Left colon (tissue), 2 donors: ENCODE results near the gene SEC23A. TPM values are rescaled to one million over a fixed set of nuclear protein-coding genes. Genes with fewer than 3 reads are reported as not detected.
"Not testable (repeated sequence)": the region's sequence is repeated elsewhere in the genome, so short reads cannot be mapped to it uniquely, and the experiment has no call there.

Experiments
- ATAC-seq: fragments of 200-7000 bp; cut with Tn5 transposase; one replicate; pipeline ENCODE4 v1.9.1; 2020; ENCODE audit warnings: mild to moderate bottlenecking, moderate library complexity
- DNase-seq, 2 donors: peaks; one replicate each; pipeline ENCODE4 v3.0.0-alpha.2; 2020
- intact Hi-C, 2 donors: fragments of 100-400 bp; cut with DNase I in 1 of 2; cut with micrococcal nuclease in 1 of 2; formaldehyde crosslinking; loops; one replicate each; pipeline versions ENCODE4 v1.11.2 to v1.14.0; 2022; cut with DNase I, micrococcal nuclease
- long read RNA-seq: library from polyadenylated mRNA; unstranded; transcript quantifications from one replicate; pipeline ENCODE4 v2.0.0, GENCODE V29; 2021
- total RNA-seq, 2 donors: library from RNA; stranded (reverse); fragmentation: NEBNext Ultra II Directional; extraction: Animal tissue kit (Norgen Biotek cat#: 25700); gene quantifications; one replicate each; pipeline ENCODE4 v1.2.1, GENCODE V29; 2021
- donor health status: DM: no; HTN: no; CAD: no.
- donor health status: DM: yes; HTN: yes; CAD: no.

SEC23A gene
- total RNA-seq: 100 to 1,000 TPM; 111 to 121 TPM
- long read RNA-seq, full-length matches to known transcripts: 128 of 161 reads
- long read RNA-seq, partial matches to known transcripts: 20 of 161 reads
- long read RNA-seq, other reads (novel, unspliced or antisense): 13 of 161 reads

DNA sequence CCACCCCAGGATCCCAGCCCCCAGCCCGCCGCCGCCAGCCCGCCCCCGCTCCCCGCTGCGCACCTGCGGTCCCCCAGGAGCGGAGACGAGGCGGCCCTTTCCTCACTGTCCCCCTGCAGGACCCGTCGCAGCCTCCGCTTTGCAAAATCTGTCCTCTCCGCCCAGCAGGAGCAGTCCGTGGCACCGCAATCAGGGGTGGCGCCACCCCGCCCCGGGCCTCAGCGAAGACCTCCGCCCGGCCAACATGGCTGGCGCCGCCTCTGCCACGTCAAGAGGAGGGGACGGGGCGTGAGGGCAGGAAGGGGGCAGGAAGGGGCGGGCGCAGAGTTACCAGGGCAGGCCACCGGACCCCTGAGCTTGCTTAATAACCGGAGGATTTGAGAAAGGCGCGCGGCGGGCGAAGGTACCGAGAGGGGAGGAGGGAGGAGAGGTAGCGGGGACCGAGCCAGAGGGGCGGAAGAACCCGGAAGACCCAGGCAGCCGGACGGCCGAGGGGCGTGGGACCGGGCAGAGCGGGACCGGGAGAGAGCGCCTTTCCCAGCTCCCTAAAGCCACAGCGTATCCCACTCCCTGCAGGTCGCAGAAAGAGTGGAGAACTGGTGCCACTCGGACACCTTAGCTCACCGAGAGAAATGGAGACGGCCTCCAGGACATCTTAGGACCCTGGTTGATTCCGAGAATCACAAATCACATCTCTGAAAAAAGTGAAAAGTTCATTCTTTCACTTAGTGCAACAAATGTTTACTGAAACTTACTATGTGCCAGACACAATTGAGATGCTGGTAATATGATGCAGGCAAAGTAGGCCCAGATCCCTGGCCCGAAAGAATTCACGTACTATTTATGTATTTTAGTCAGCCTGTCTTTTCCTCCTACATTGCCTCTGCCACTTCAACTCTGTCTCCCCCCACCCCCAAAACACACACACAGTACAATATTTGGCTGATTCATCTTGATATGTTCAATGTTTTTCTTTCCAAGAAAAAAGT lies at the start of gene SEC23A:
TSS of gene SEC23A (minus strand) at position 267 of the 989 bp plus-strand sequence. CDS start 7,117 bp downstream, outside the sequence.
- intact Hi-C loops: loop anchor here in 1 of 2 donors (5.0 to 10.0 kb wide), 2 partner anchors 69 to 162 kb away; partner anchors contain the start of gene TRAPPC6B
- DNase-seq: peak; percentile 94 to 95
- ATAC-seq: peak; percentile 88

DNA sequence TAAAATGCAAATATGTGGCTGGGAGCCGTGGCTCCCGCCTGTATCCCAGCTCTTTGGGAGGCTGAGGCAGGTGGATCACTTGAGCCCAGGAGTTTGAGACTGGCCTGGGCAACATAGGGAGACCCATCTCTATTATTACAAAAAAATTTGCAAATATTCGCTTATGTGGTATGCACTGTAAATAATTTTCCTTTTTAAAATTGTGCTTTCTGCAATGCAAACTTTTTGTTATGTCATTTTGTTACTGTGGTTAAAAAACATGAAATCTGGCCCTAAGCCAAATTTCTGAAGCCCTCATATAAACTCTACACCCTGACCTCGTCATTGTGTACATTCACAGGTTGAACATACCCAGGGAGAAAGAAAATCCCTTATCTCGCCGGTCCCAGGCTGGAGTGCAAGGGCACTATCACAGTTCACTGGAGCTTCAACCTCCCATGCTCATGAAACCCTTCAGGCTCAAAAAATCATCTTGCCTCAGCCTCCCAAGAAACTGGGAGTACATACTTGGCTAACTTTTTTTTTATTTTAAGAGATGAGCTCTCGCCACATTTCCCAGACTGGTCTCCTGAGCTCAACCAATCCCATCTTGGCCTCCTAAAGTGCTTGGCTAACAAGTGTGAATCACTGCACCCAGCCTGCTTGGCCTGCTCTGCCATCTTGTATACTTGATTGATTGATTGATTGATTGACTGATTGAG lies 42.4 kb upstream of the SEC23A start:
- intact Hi-C loops: no loop called here
- no peak for DNase-seq
- ATAC-seq: peak; percentile 53

DNA sequence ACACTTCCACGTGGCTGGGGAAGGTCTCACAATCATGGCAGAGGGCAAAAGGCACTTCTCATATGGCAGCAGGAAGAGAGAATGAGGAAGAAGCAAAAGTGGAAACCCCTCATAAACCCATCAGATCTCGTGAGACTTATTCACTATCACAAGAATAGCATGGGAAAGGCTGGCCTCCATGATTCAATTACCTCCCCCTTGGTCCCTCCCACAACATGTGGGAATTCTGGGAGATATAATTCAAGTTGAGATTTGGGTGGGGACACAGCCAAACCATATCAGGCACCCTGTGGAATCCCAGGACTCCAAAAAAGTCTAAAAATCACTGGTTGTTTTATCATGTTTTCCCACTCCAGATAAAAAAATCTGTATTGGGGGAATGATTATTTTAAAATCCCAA lies 40.2 kb upstream of the SEC23A start:
- DNase-seq, intact Hi-C loops, ATAC-seq: not testable (repeated sequence)

DNA sequence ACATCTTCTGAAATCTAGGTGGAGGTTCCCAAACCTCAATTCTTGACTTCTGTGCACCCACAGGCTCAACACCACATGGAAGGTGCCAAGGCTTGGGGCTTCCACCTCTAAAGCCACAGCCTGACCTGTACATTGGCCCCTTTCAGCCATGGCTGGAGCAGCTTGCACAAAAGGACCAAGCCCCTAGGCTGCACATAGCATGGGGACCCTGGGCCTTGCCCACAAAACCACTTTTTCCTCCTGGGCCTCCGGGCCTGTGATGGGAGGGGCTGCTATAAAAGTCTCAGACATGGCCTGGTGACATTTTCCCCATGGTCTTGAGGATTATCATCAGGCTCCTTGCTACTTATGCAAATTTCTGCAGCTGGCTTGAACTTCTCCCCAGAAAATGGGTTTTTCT lies 38.6 kb upstream of the SEC23A start:
- ATAC-seq, intact Hi-C loops, DNase-seq: not testable (repeated sequence)

DNA sequence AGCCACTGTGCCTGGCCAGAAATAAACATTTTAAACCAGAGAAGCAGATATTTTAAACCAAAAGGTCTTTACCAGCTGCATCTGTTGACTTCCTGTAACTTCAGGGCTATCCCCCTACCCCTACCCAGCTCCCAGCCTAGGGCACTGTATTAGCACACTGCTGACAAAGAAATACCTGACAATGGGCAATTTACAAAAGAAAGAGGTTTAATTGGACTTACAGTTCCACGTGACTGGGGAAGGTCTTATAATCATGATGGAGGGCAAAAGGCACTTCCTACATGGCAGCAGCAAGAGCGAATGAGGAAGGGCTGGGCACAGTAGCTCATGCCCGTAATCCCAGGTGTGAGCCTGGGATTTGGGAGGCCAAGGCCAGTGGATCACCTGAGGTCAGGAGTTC lies 37.1 kb upstream of the SEC23A start:
- DNase-seq (no peak), ATAC-seq (no peak)
- intact Hi-C loops: no loop called here

DNA sequence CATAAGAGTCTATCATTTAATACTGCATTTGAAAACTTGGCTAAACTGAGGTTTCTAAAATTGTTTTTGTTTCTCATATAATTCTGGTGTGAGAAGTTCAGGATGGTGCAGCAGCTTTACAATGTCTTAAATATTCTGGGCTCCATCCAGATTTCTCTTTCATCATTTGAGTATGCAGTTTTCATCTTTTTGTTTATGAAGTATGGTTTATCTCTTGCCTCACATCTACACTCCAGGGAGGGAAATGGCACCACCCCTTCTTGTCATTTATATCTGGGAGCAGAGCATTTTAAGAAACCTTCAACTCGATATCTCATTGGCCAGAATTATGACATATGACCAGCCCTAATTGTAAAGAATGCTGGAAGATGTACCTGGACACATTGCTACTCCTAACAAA lies 35.4 kb upstream of the SEC23A start:
- ATAC-seq (no peak), DNase-seq (no peak)
- intact Hi-C loops: no loop called here

DNA sequence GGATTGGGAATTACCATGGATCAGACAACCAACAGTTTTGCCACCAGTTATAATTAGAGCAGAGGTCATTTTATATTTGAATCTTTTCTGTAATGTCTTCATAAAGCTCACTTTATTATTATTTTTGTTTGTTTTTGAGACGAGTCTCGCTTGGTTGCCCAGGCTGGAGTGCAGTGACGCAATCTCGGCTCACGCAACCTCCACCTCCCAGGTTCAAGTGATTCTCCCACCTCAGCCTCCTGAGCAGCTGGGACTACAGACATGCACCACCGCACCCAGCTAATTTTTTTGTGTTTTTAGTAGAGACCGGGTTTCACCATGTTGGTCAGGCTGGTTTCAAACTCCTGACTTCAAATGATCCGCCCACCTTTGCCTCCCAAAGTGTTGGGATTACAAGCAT lies 34.8 kb upstream of the SEC23A start:
- DNase-seq, ATAC-seq, intact Hi-C loops: not testable (repeated sequence)

DNA sequence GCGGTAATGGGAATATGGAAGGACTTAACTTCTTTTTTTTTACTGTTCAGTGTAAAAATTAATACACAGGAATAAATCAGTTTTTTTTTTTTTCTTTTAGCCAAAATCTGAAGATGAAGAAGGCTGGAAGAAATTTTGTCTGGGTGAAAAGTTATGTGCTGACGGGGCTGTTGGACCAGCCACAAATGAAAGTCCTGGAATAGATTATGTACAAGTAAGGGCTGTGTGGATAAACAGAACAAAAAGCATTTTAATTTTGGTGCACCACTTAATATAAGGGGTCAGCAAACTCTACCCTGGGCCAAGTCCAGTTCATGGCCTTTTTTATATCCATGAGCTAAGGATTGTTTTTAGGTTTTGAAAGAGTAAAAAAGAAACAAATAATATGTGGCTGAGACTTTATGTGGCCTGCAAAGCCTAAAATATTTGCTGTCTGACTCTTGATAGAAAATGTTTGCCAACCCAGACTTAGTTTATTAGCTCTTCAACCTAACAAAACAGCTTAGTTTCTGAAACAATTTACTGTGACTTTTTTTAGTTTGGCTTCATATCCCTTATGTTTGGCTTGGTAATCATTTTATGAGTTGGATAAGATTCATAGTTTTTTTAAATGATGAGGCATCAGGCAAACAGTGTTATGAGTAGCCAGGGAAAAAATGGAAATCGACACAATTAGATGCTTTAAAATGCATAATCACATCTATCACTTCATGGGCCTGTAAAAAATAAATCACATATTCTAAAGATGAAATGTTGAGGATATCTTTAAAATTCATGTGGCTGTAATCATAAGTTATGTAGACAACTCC lies 19.5 kb upstream of the SEC23A start:
- intact Hi-C loops: no loop called here
- DNase-seq: no peak
- no peak for ATAC-seq

DNA sequence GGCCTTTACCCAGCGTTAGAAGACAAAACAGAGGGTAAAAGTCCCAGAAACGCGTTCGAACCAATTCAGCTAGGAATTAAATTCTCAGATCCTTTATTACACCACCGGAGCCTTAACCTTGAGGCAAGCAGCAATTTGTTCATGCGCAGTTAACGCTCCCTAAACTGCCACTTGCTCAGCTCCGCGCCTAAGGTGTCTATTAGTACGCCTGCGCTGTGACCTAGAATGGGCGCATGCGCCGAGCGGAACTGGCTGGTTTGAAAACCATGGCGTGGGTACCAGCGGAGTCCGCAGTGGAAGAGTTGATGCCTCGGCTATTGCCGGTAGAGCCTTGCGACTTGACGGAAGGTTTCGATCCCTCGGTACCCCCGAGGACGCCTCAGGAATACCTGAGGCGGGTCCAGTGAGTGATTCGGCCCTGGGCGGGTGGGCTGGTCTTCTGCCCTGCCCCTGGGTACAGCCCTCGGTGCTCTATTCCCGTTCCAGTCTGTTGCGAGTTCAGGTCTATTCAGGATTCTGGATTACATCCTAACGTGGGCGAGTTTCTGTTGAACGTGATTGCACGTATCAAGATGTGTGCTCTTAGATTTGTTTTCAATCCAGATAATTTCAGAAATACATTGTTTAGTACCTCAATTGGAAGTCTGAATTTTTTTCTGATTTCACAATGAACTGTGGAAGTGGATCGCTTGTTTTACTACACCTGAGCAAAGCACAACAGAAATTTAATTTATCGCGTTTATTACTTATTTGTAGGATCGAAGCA lies 11.2 kb upstream of the SEC23A start, which contains the start of gene GEMIN2:
TSS of gene GEMIN2 (plus strand) at position 251 of the 766 bp plus-strand sequence. CDS start at position 267, 16 bp downstream.
- intact Hi-C loops: no loop called here
- peak; percentile 94 for ATAC-seq
- peak; percentile 92 to 96 for DNase-seq

DNA sequence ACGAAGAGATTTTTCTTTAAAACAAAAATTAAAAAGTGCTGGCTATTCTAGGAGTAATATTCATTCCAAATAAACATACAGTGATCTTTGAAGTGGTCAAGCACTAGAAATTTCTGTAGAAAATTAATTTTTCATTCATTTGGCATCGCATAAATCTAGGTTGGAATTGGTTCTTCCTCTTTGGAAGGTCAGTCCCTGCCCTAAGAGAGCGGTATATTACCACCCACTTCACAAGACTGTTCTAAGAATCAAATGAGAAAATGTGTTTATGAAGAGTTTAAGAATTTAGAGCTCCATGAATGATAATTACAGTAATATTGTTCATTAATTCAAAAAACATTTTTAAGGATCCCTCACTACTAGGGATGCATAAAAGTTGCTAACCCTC lies 10.6 kb upstream of the SEC23A start:
- intact Hi-C loops: no loop called here
- DNase-seq (no peak), ATAC-seq (no peak)

DNA sequence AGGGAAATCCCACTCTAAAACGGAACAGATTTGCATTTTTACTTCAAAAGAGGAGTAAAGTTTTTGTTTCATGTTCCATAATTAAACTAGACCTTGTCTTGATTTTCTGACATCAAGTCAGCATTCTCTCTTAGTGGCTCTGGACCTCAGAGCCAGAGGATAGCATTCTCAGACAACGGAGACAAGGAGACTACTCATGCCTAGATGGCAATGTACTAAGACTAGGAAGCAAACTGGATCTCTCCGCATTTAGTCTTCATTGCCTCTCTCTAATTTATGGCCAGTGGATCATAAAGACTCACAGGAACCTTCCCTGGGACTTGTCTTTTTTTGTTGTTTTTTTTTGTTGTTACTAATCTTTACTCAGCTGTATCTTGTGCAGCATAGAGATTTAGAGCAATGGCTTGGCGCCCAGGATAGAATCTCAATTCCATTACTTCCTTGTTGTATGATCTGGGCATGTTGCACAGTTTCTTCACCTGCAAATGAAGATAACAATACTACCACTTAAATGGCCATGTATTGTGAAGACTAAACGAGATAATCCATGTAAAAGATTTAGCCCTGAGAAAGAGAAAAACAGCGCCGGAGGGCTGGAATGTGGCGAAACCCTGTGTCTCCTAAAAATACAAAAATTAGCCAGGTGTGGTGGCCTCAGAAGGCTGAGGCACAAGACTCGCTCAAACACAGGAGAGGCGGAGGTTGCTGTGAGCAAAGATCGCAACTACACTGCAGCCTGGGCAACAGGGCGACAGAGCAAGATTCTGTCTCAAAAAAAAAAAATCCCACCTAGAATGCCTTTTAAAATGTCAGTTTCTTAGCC lies 7.1 kb upstream of the SEC23A start:
- ATAC-seq (peak; percentile 65), DNase-seq (no peak)
- intact Hi-C loops: loop anchor here in 1 of 2 donors (10.0 kb wide), 1 partner anchor 155 kb away; no protein-coding TSS in a partner anchor

DNA sequence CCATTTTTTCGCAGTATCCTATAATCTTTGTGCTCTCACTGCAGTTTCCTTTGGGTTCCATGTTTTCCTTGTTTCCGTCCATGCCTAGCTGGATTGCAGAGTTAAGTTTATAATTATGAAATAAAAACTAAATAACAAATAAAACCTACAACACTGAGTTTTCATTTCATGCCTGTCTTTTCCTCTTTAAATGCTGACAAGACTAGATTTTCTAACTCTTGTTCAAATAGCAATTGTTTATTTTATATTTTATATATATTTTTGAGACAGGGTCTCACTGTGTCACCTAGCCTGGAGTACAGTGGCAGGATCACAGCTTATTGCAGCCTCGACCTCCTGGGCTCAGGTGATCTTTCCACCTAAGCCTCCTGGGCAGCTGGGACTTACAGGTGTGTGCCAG lies 5.8 kb upstream of the SEC23A start:
- ATAC-seq (no peak), DNase-seq (no peak)
- intact Hi-C loops: loop anchor here in 1 of 2 donors (10.0 kb wide), 1 partner anchor 156 kb away; no protein-coding TSS in a partner anchor

DNA sequence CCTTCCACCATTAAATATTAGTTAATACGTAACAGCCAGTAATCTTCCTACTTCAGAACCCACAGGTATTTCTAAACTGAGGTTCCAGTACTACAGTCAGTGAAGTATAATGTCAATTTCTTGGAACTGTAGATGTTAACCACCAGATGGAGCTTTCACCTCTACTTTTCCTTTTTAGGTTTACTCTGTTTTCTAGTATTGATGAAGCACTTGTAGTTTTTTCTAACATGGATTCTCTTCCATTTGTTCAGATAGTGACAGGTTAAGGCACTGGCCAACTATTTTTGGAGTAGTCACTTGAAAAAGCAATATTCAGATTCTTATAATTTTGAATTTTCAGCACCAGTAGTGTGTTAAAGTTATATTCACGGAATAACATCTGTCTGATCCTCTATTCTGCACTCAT lies 4.6 kb upstream of the SEC23A start:
- intact Hi-C loops: loop anchor here in 1 of 2 donors (10.0 kb wide), 1 partner anchor 157 kb away; no protein-coding TSS in a partner anchor
- ATAC-seq (no peak), DNase-seq (no peak)

DNA sequence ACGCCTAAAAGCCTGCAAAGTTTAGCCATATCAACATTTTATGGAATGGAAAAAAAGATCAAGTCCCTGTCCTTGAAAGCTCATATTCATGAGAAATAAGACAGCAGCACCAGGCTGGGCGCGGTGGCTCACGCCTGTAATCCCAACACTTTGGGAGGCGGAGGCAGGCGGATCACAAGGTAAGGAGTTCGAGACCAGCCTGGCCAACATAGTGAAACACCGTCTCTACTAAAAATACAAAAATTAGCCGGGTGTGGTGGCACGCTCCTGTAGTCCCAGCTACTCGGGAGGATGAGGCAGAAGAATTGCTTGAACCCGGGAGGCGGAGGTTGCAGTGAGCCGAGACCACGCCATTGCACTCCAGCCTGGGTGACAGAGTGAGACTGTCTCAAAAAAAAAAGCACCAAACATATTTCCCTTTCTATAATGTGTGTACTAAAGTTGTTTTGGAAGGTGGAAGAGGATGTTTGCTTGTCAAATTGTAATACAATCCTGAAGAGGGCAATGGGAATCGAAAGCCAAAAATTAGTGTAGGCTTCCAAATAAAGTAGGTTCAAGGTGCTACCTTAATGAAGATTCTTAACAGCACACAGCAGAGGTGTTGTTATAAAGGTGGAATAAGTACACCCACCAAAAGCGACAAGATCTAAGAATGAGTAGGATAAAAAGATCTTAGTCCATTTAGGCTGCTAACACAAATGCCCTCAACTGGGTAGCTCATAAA lies 1.2 kb upstream of the SEC23A start:
- intact Hi-C loops: loop anchor here in 1 of 2 donors (5.0 to 10.0 kb wide), 2 partner anchors 68 to 161 kb away; partner anchors contain the start of gene TRAPPC6B
- ATAC-seq, DNase-seq: not testable (repeated sequence)

DNA sequence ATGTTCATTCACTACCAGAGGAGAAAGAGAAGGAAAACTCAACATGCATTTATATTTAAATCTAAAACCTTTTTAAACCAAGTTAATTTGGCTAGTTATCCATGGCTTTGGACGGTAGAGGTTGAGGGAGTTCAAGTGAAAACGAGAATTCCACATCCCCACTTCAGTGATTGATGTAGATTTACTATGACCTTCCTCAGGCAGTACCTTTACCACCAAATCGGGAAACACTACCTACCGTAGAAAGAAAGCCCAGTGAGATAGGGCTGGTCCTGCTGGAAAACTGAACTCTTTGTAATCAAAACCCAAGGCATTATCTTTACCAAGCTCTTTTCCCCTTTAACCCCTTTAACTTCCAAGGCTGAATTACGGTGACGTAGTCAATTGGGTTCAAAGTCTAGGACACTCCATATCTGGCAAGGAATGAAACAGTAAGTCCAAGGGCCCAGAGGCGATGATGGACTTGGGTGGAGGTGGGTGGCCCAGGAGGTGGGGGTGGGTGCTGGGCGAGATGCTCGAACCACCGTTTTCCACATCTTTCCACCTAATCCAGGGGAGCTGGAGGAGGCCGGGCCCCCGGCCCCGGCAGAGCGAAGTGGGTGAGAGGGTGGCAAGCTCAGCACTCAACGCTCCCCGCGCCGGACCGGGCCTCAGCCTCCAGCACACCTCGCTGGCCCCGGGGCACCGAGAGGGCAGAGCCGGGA lies 618 bp downstream of the SEC23A start:
- DNase-seq (peak; percentile 69 to 72), ATAC-seq (peak; percentile 84)
- intact Hi-C loops: loop anchor here in 1 of 2 donors (5.0 to 10.0 kb wide), 2 partner anchors 70 to 162 kb away; partner anchors contain the start of gene TRAPPC6B
